Left forelimb (tissue), 1 donor: ENCODE results near the gene STPG4.
"Not testable (repeated sequence)": the region's sequence is repeated elsewhere in the genome, so short reads cannot be mapped to it uniquely, and the experiment has no call there.

ENCODE experiments used
- DNase-seq: peaks from one replicate; pipeline ENCODE4 v3.0.0-alpha.2; 2018; ENCODE audit warnings: low spot score

Gene STPG4

DNA sequence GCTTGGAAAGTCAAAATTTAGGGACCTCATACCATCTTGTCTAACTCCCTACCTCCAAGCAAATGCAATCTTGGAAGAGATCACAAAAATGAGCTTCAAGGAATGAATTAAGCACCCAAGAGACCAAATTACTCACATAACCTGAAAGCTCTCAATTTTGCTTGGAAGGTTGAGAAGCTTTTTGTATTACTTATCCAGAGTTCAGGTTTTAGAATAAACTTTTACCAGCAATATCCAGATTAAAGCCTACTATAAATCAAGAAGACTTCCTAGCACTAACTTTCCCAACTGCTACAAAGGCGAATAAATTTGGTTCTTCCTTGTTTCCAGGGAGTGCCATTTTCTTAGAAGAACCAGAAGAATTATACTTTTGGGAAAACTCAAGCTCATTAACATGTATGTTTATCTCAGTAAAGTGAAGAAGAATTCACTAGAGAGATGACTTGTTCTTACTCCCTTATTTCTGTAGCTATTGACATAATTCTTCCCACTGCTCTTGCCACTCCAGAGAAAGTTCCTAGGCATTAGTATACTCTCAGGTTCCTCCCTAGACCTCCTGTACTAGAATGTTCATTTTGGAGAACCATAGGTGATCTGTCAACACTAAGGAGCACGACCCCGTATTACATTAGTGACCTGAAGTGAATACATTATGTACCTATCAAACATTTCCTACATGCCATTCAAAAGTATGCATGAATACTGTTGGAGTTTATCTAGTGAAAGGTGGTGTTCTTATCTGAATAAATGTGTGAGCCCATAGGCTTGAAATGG is 18.0 kb upstream of the STPG4 start:
- DNase-seq, result no peak

DNA sequence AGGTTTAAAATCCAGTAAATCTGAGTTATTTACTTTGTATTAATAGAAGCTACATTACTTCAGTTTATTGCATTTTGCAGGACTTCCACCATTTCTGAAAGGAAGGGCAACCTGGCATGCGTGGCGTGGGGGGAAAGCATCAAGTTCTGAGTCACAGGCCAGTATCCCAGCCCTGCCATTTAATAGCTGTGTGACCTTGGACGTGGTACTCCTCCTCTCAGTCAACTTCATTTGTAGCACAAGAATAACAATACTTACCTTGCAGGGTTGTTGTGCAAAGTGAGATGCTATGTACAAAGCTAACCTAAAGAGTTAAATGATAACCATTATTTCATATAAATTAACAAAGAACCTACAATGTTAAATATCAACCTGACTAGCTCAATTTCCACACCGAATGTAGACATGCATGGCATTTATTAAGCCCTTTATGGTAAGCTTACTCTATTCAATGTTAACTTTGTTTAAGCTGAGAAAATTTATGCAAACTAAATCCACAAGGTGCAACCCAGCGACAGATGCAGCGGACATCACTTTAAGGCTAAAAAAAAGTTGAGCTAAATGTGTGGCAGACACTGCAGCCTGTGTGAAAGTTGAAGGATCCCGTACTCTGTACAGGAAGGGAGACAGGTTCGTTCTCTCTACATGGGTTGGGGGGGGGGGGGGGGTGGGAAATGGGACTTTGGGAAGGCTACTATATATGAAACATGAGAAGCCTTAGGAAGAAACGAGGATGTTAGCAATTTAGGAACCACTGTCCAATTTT is 17.2 kb upstream of the STPG4 start:
- DNase-seq, result no peak

DNA sequence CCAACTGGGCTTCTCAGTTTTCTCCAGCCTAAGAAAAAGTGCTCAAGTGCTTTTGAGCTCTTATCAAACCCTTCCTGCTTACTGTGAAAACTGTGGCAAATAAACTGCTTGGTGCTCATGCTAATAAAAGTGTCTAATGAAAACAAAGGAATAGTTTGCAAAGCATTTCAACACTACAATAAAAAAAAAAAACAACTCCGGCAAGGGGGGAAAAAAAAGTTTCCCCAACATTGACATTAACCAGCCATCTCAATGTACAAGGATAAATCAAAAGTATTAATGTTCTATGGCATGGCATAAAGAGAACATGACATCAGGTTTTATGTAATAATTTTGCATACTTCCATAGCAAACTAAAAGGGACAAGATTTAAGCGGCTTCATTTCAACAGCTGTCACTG is 14.7 kb upstream of the STPG4 start:
- DNase-seq, result no peak

DNA sequence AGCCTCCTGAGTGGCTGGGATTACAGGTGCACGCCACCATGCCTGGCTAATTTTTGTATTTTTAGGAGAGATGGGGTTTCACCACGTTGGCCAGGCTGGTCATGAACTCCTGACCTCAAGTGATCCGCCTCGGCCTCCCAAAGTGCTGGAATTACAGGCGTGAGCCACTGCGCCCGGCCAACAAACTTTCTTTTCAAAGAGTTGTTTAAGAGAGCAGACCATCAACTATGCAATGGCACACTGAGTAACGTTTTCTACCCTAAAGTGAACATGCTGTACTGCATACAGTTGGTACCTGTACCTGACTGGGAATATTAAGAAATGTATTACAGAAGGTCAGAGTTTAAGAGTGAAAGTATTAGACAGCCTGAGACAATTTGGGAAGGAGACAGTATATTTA is 13.8 kb upstream of the STPG4 start:
- not testable (repeated sequence) for DNase-seq

DNA sequence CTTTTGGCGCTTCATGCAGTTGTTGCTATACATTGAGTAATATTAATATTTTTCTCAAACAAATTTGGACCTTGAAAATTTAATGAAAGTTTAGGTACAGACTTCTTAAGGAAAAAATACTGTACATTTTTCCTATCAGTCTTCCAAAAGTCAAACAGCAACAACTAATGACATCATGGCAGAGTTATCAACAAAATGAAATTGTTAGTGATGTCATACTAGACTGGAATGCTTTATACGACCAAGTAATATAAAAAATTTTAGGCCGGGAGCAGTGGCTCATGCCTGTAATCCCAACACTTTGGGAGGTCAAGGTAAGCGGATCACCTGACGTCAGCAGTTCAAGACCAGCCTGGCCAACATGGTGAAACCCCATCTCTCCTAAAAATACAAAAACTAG is 12.0 kb upstream of the STPG4 start:
- DNase-seq, result no peak

DNA sequence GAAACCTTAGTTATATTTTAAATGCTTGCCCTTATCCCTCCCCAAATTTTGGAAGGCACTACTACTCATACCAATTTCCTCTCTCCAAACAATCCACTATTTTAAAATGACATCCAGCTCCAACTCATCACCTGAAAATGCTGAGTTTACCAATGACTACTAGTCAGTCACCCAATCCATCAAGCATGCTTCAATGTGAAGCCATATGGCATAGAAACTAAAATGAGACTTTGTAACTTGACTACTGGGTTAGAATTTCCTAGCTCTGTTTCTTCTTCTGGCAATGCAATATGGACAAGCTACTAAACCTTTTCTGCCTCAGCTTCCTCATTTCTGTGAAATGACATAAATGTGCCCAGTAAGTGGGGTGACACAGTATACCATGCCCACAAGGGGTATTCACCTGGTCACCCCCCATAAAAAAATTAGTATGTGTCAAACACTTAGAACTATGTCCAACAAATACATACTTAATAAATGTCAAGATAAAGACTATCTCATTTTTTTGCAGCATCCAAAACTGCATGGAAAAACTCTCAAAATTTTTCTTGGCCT is 10.0 kb upstream of the STPG4 start:
- no peak for DNase-seq

DNA sequence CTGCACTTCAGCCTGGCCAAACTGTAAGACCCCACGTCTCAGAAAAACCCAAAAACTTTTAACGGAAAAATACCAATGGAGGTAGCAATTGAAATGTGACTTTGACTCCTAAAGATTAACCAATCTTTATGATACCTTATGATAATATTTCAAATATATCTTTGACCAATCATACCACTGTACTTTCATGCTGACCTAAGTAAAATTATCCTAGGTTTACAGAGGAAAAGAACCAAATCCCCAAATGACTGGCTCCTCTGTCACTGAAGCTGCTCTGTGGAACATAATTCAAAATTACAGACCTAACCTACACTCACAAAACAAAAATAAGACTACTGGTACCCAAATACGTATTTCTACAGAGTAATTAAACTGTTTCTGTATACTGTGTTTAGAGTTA is 7.7 kb upstream of the STPG4 start:
- no peak for DNase-seq

DNA sequence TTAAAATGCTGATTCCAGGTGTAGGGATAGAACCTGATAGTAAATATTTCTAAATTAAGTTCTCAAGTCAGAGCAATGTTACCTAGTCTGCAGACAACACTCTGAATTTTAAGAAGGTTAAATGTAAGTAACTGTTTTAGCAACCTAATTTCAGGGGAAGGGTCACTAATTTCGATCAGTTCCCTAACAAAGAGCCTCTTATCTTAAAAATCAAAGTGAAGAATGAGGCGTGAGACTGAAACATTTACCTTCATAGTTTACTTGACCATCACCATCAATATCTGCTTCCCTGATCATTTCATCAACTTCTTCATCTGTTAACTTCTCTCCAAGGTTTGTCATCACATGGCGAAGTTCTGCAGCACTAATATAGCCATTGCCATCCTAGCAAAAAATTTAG is 6.4 kb upstream of the STPG4 start:
- DNase-seq, result no peak

DNA sequence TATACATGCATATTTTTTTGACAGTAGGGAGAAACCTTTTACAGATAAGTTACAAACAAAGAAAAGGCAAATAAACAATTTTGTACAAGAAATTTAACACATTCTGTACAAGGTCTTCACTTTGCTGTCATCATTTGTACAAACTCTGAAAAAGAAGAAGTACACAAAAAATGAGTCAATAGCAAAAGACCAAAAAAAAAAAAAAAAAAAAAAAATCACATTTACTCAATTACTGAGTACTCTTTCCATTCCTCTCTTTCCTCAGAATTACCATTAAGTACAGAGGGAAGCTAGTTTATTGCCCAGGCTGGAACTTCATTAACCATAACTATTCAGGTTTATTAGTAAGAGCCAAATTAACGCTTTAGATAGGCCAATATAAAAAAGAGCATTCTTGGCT is 5.6 kb upstream of the STPG4 start:
- DNase-seq, result no peak

DNA sequence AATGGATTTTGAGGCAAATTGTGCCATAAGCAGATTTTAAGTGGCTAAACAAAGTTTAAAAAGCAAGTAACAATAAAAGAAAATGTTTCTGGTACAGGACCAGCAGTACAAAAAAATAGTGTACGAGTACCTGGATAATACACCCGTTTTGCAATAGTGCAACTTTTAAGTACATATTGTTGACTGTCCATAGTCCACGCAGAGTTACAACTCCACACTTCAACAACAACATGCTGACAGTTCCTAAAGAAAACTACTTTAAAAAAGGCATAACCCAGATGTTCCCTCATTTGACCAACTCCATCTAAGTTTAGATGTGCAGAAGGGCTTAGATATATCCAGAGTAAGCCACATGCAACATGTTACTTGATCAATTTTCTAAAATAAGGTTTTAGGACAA is 5.1 kb upstream of the STPG4 start:
- no peak for DNase-seq

DNA sequence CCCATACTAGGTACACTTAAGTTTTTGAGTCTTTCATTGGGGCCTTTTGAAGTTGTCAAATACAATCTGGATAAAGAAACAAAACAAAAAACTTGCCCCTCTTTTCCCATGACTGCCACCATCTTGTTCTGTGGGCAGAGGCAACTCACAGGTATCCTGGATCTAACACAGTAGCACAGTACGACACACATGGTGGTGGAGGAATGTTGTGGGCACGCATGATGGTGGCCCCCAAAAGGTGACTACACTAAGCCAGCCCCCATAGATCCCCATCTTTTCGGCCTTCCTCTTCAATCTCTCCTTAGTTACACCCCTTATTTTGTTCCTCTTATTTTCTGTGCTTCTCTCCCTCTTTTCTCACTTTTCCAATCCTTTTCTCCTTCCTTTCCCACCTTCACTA is 4.5 kb upstream of the STPG4 start:
- DNase-seq, result no peak

DNA sequence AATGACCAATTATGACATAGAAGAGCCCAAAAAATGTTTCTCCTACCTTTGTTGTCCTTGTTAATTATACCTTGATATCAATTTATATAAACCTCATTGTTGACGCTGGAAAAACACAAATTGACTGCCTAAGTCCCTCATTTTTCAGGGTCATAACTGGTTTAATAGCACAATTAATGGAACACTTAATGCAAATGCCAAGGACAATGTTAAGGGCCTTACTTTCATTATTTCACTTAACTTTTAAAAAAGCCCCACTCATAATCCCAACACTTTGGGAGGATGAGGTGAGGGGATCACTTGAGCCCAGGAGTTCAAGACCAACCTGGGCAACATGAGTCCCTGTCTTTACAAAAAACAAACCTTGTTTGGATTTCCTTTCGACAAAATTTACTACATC is 3.5 kb upstream of the STPG4 start:
- no peak for DNase-seq

DNA sequence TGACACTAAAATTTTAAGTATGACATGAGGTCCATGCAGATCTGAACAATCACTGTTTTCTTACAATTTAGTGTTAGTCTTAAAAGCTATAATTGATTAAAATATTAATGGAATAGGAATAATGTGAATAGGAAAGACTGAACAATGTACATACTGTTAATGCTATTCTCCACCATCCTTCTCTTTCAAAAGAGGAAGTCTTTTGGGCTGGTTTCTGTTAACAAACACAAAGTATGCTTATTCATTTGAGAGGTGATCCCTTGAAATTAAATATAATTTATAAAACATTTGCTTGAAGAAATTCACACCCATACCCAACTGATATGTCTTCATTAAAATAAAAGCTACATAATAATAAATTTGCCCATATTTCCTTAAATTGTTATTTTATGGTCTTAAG is 2.3 kb downstream of the STPG4 start:
- no peak for DNase-seq

DNA sequence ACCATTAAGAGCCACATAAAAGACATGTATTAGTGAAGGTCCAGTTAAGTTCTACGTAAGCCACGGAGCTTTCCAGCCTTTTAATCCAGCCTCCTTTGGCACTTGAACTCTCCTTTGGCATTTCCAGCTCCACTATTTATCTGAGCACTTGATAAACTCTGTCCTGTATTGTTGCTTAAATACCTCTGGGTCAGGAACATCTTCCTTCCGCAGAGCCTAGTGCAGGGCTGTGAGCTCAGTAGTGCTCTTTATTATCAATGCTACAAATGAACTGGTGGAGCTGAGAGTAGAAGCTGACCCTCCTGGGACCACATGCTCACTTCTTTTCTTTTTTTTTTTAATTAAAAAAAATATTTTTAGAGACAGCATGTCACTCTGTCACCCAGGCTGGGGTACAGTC is 4.9 kb downstream of the STPG4 start:
- DNase-seq, result no peak

DNA sequence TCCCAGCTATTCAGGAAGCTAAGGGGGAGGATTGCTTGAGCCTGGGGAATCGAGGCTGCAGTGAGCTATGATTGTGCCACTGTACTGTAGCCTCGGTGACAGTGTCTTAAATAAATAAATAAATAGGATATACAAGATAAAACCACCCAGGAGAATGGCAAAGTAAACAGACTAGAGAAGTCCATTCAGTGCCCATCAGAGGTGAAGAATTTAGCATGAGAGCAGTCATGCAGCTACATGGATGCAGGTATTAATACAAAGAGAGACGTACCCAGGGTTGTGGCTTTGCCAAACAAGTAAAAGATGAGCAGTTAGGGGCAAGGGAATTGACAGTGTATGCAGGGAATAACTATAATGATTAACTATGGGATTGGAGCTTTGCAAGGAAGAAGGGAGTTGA is 8.1 kb downstream of the STPG4 start:
- DNase-seq, result no peak

DNA sequence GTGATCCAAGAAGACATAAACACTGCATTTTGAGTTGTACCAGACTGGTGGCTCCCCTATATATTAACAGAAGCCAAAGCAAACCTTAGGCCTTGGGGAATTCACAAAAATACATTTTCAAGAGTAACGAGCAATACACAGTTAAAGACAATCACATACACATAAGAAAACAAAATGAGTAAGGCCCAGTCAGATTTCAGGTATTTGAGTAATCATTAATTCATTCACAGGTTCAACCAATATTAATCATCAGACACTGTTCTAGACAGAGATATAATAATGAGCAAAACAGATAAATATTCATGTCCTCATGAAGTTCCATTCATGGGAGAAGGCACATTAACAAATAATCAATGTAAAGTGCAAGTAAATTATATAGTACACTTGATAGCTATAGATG is 9.6 kb downstream of the STPG4 start:
- no peak for DNase-seq

DNA sequence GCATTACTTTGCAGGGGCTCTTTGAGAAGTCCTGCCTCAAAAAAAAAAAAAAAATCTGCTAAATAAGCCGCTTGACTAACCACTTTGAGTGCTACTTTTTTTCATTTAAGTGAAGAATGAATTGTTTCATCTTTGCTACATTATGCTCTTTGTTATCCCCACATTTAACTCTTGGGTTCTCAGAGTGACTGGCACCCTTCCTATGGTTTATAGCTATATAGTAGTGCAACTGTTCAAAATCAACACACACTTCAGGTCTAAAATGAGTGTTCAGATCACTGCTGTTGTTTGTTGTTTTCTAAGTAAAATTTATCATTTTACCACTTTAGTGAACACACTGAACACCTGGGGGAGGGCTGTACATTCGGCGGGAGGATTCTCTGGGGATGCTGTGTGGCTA is 13.6 kb downstream of the STPG4 start:
- DNase-seq, result no peak

DNA sequence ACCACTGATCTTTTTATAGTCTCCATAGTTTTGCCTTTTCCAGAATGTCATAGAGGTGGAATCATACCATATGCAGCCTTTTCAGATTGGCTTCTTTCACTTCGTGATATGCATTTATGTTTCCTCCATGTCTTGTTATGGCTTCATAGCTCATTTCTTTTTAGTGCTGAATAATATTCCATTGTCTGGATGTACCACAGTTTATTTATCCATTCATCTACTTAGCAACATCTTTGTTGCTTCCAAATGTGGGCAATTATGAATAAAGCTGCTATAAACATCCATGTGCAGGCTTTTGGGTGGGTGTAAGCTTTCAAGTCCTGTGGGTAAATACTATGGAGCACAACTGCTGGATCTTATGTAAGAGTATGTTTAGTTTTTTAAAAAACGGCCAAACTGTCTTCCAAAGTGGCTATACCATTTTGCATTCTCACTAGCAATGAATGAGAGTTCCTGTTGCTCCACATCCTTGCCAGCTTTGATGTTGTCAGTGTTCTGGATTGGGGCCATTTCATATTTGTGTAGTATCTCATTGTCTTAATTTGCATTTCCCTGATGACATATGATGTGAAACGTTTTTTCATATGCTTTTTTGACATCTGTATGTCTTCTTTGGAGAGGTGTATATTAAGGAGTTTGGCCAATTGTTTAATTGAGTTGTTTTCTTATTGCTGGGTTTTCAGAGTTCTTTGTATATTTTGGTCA is 20.6 kb downstream of the STPG4 start:
- DNase-seq, result no peak

DNA sequence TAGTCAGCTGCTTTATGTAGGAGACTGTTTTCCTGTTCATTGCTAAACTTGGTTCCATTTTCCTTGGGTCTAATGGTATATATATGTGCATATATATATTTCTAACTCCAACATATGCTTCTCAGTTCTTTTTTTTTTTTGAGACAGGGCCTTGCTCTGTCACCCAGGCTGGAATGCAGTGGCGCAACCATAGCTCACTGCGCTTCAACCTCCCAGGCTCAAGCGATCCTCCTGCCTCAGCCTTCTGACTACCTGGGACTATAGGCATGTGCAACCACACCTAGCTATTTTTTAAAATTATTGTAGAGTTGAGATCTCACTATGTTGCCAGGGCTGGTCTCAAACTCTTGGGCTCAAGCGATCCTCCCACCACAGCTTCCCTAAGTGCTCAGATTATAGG is 22.1 kb downstream of the STPG4 start:
- DNase-seq, result no peak

DNA sequence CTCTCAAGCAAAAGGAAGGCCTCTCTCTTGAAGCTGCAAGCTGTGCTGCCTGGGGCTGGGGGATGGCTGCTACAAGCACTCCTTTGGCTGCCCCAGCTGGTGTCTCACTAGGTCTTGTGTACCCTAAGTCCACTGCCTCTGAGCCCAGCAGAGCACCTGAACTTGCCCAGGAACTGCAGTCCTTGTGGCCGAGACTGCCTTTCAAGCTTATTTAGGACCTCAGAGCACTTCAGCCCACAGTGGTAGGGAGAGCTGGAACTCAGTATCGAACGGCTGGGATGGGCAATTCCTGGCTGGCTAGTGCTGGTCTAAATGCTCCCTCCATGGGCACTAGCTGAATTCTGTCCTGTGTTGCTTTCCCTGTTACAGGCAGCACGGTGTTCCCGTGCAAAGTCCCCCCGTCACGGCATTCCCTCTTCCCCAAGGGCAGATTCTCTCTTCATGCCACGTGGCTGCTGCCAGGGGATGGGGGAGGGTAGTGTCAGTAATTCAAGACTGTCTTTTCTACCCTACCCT is 25.9 kb downstream of the STPG4 start:
- no peak for DNase-seq

DNA sequence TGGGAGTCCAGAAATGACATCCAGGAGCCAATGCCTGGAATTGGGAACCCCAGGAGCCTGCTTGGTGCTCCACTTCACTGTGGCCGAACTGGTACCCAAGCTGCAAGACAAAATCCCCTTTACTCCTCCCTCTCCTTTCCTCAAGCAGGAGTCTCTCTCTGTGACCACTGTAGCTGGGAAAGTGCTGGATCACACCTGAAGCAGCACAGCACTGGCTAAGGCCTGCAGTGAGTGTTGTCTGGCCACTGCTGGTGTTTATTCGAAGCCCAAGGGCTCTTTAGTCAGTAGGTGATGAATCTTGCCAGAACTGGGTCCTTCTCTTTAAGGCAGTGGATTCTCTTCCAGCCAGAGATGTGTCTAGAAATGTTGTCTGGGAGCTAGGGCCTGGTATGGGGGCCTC is 26.4 kb downstream of the STPG4 start:
- DNase-seq, result no peak

DNA sequence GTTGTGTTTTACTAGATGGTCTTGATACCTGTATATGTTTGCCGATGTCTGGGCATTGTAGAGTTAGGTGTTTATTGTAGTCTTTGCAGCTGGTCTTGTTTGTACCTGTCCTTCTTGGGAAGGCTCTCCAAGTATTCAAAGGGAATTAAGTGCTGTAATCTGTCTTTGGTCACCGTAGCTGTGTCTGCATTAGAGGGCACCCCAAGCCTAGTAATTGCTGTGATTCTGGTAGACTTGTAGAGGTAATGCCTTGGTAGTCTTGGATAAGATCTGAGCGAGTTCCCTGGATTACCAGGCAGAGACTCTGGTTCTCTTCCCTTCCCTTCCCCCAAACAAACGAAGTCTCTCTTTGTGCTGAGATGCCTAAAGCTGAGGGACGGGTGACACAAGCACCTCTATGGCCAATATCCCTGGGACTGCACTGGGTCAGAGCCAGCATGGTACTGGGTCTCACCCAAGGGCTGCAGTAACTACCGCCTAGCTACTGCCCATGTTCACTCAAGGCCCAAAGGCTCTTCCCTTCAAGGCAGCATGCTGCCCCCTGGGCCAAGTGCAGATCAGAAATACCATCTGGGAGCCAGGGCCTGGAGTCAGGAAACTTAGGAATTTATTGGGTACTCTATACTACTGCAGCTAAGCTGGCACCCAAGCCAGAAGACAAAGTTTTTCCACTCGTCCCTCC is 27.1 kb downstream of the STPG4 start:
- no peak for DNase-seq
